ENCODE data around the gene KCNK15. TPM values are rescaled to one million over a fixed set of nuclear protein-coding genes. Genes with fewer than 3 reads are reported as not detected.

KCNK15 gene
- total and polyA plus RNA-seq, 4 donors, result 0.08 to 0.11 (median 0.08) TPM; not detected in 1

DNA sequence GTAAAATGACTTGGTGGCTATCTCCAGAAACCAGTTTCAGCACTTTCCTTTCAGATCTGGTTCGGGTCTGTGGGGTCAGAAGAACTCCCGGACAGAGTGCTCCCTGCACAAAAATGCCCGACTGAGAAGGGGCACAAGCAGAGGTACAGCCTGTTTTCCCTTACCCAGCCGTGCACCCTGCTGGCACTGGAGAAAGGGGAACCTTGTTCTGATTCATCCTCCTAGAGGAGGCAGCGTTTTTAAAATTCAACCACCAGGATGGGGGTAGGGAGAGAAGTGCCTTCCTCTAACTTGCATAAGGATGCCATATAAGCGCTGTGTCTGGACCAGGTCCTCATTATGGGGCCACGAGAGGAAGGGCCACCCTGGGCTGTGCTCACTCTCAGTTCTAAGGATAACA is 47.1 kb downstream of the KCNK15 start:
- H3K36me3 ChIP-seq (ENCODE audit: control insufficient read depth in 4 of 4, insufficient read depth in 3 of 4, low read depth in 1 of 4, low read length in 3 of 4), result no peaks in the 10 kb centered on the region
- 66% methylated on average over 7 of the region's 7 CpGs for WGBS
- H3K9me3 ChIP-seq (ENCODE audit: control insufficient read depth in 4 of 4, low read length in 3 of 4), result no peaks in the 10 kb centered on the region
- TF ChIP-seq SP1 (IDR thresholded peaks at IDR 0.05), result no peak
- TF ChIP-seq TAF1 (conservative IDR thresholded peaks at IDR 0.05), result no peak
- no peak for TF ChIP-seq HNF4A (conservative IDR thresholded peaks at IDR 0.05)
- TF ChIP-seq, protein P1, sequence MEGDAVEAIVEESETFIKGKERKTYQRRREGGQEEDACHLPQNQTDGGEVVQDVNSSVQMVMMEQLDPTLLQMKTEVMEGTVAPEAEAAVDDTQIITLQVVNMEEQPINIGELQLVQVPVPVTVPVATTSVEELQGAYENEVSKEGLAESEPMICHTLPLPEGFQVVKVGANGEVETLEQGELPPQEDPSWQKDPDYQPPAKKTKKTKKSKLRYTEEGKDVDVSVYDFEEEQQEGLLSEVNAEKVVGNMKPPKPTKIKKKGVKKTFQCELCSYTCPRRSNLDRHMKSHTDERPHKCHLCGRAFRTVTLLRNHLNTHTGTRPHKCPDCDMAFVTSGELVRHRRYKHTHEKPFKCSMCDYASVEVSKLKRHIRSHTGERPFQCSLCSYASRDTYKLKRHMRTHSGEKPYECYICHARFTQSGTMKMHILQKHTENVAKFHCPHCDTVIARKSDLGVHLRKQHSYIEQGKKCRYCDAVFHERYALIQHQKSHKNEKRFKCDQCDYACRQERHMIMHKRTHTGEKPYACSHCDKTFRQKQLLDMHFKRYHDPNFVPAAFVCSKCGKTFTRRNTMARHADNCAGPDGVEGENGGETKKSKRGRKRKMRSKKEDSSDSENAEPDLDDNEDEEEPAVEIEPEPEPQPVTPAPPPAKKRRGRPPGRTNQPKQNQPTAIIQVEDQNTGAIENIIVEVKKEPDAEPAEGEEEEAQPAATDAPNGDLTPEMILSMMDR (IDR thresholded peaks at IDR 0.05; ENCODE audit: low read depth, low read length, missing input control), result no peak
- TF ChIP-seq, protein P2, sequence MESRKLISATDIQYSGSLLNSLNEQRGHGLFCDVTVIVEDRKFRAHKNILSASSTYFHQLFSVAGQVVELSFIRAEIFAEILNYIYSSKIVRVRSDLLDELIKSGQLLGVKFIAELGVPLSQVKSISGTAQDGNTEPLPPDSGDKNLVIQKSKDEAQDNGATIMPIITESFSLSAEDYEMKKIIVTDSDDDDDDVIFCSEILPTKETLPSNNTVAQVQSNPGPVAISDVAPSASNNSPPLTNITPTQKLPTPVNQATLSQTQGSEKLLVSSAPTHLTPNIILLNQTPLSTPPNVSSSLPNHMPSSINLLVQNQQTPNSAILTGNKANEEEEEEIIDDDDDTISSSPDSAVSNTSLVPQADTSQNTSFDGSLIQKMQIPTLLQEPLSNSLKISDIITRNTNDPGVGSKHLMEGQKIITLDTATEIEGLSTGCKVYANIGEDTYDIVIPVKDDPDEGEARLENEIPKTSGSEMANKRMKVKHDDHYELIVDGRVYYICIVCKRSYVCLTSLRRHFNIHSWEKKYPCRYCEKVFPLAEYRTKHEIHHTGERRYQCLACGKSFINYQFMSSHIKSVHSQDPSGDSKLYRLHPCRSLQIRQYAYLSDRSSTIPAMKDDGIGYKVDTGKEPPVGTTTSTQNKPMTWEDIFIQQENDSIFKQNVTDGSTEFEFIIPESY (IDR thresholded peaks at IDR 0.05), result no peak
- no peak for TF ChIP-seq RAD21 (IDR thresholded peaks at IDR 0.05)
- TF ChIP-seq YY1 (IDR thresholded peaks at IDR 0.05), result no peak
- TF ChIP-seq FOXA2 (IDR thresholded peaks at IDR 0.05), result no peak
- TF ChIP-seq RXRA (IDR thresholded peaks at IDR 0.05), result no peak
- TF ChIP-seq JUND (IDR thresholded peaks at IDR 0.05), result no peak
- TF ChIP-seq, protein P3, sequence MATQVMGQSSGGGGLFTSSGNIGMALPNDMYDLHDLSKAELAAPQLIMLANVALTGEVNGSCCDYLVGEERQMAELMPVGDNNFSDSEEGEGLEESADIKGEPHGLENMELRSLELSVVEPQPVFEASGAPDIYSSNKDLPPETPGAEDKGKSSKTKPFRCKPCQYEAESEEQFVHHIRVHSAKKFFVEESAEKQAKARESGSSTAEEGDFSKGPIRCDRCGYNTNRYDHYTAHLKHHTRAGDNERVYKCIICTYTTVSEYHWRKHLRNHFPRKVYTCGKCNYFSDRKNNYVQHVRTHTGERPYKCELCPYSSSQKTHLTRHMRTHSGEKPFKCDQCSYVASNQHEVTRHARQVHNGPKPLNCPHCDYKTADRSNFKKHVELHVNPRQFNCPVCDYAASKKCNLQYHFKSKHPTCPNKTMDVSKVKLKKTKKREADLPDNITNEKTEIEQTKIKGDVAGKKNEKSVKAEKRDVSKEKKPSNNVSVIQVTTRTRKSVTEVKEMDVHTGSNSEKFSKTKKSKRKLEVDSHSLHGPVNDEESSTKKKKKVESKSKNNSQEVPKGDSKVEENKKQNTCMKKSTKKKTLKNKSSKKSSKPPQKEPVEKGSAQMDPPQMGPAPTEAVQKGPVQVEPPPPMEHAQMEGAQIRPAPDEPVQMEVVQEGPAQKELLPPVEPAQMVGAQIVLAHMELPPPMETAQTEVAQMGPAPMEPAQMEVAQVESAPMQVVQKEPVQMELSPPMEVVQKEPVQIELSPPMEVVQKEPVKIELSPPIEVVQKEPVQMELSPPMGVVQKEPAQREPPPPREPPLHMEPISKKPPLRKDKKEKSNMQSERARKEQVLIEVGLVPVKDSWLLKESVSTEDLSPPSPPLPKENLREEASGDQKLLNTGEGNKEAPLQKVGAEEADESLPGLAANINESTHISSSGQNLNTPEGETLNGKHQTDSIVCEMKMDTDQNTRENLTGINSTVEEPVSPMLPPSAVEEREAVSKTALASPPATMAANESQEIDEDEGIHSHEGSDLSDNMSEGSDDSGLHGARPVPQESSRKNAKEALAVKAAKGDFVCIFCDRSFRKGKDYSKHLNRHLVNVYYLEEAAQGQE (IDR thresholded peaks at IDR 0.05), result no peak
- TF ChIP-seq HNF4G (IDR thresholded peaks at IDR 0.05), result no peak
- no peak for TF ChIP-seq GABPA (IDR thresholded peaks at IDR 0.05 in 1 of 2, conservative IDR thresholded peaks at IDR 0.05 in 1 of 2)
- TF ChIP-seq, protein P4, sequence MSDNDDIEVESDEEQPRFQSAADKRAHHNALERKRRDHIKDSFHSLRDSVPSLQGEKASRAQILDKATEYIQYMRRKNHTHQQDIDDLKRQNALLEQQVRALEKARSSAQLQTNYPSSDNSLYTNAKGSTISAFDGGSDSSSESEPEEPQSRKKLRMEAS (IDR thresholded peaks at IDR 0.05), result no peak
- no peak for TF ChIP-seq NR2F2 (IDR thresholded peaks at IDR 0.05)
- TF ChIP-seq, protein P5, sequence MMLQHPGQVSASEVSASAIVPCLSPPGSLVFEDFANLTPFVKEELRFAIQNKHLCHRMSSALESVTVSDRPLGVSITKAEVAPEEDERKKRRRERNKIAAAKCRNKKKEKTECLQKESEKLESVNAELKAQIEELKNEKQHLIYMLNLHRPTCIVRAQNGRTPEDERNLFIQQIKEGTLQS (IDR thresholded peaks at IDR 0.05), result no peak
- no peak for DNase-seq (ENCODE audit: low spot score)
- no peaks in the 10 kb centered on the region for H3K4me1 ChIP-seq (ENCODE audit: control insufficient read depth in 4 of 4, insufficient read depth in 4 of 4, low read length in 3 of 4)
- H3K27ac ChIP-seq (ENCODE audit: low read depth in 1 of 2, low read length in 2 of 2), result no peak overlapping the region
- H3K27me3 ChIP-seq (ENCODE audit: control insufficient read depth in 4 of 4, insufficient read depth in 4 of 4, low read length in 3 of 4), result peaks cover 0 to 2% (median 0%) of the 10 kb centered on the region in 4 donors
- H3K9ac ChIP-seq (ENCODE audit: low read depth in 1 of 2, low read length in 2 of 2), result no peak overlapping the region
- H3K4me3 ChIP-seq (ENCODE audit: low read depth in 1 of 3, low read length in 3 of 3), result no peak overlapping the region

DNA sequence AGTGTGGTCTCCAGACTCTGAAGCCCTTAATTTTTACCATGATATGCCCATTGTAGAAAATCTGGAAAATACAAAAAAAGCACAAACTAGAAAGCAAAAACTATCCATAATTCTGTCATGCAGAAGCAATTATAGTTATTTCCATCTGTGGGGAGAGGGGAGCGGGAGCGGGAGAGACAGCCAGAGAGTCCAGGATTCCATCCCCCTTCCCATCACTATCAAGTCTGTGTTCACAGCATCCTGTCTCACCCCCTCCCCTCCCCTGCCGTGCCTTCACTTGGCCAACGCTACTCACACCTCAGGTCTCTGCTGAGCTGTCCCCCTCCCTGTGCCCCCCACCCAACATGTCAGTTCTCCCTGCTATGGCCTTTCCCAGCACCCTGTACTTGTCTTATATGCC is 50.2 kb downstream of the KCNK15 start:
- 42% methylated on average over 4 of the region's 4 CpGs for WGBS
- DNase-seq (ENCODE audit: low spot score), result no peak
- Histone ChIP-seq H3K4me3 (ENCODE audit: low read depth in 1 of 3, low read length in 3 of 3) (no peak overlapping the region), H3K9ac (ENCODE audit: low read depth in 1 of 2, low read length in 2 of 2) (no peak overlapping the region), H3K27me3 (ENCODE audit: control insufficient read depth in 4 of 4, insufficient read depth in 4 of 4, low read length in 3 of 4) (peaks cover 0 to 2% (median 0%) of the 10 kb centered on the region in 4 donors), H3K9me3 (ENCODE audit: control insufficient read depth in 4 of 4, low read length in 3 of 4) (no peaks in the 10 kb centered on the region), H3K36me3 (ENCODE audit: control insufficient read depth in 4 of 4, insufficient read depth in 3 of 4, low read depth in 1 of 4, low read length in 3 of 4) (no peaks in the 10 kb centered on the region), H3K4me1 (ENCODE audit: control insufficient read depth in 4 of 4, insufficient read depth in 4 of 4, low read length in 3 of 4) (no peaks in the 10 kb centered on the region), H3K27ac (ENCODE audit: low read depth in 1 of 2, low read length in 2 of 2) (no peak overlapping the region)
- TF ChIP-seq SP1 (IDR thresholded peaks at IDR 0.05) (no peak), EGR1 (IDR thresholded peaks at IDR 0.05; ENCODE audit: low read depth in 2 of 2) (no peak), FOXA1 (IDR thresholded peaks at IDR 0.05) (no peak)
- TF ChIP-seq, protein P4 (IDR thresholded peaks at IDR 0.05), result no peak
- TF ChIP-seq, protein P5 (IDR thresholded peaks at IDR 0.05), result no peak
- TF ChIP-seq, protein P1 (IDR thresholded peaks at IDR 0.05; ENCODE audit: low read depth, low read length, missing input control), result no peak
